GM06990 (cell line): ENCODE data around the gene SINHCAF.
"Not testable (repeated sequence)": the region's sequence is repeated elsewhere in the genome, so short reads cannot be mapped to it uniquely, and the experiment has no call there.

Source experiments
- DNase-seq: peaks from one replicate; pipeline ENCODE4 v3.0.0-alpha.2; 2011; ENCODE audit not compliant: insufficient read length; ENCODE audit errors: extremely low read depth
- H3K27me3 ChIP-seq: replicated peaks from 2 replicates; pipeline ENCODE4 v1.6.0; 2011; ENCODE audit warnings: low read length; ENCODE audit not compliant: control insufficient read depth, insufficient read depth
- H3K36me3 ChIP-seq: 2 replicates; pipeline ENCODE4 v1.5.1; 2011; ENCODE audit warnings: low read length; ENCODE audit not compliant: control insufficient read depth, insufficient read depth
- H3K4me3 ChIP-seq: replicated peaks from 2 replicates; pipeline ENCODE4 v1.5.1; 2011; ENCODE audit warnings: low read depth, mild to moderate bottlenecking, control low read depth, low read length
- CTCF ChIP-seq: IDR thresholded peaks from 2 replicates; pipeline ENCODE4 v1.5.1; 2011; ENCODE audit warnings: low read length, control low read depth, mild to moderate bottlenecking, inconsistent platforms; ENCODE audit not compliant: insufficient read depth, poor library complexity, severe bottlenecking

SINHCAF gene

DNA sequence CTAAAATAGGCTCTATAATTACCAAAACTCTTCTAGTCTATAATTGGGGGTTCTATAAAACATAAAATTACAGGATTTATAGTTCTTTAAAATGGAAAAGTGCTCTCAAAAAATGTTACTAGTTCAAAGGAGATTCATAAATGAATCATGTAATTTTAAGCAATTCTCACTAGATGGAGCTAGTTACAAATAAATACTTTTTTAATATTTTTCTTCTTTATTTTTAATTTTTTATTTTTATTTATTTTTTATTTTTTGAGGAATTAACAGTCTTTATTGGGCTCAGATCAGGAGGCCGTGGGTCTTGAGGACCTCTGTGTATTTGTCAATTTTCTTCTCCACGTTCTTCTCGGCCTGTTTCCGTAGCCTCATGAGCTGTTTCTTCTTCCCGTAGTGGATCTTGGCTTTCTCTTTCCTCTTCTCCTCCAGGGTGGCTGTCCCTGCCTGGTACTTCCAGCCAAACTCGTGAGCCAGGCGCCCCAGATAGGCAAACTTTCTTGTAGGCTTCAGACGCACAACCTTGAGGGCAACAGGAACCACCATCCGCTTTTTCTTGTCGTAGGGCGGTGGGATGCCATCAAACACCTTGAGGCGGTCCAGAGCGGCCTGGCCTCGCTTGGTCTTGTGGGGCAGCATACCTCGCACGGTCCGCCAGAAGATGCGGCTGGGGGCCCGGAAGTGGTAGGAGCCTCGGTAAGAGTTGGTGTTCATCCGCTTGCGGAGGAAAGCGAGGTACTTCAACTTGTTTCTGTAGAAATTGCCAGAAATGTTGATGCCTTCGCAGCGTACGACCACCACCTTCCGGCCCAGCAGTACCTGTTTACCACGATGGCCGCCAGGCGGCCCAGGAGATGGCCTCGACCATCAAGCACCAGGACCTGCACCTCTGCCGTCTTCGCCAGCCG lies 74.0 kb downstream of the SINHCAF start:
- H3K36me3 ChIP-seq, DNase-seq, H3K27me3 ChIP-seq, H3K4me3 ChIP-seq: not testable (repeated sequence)
- peak; percentile 11 for TF ChIP-seq CTCF

- Histone ChIP-seq H3K36me3 (no peaks in the 10 kb centered on the region), H3K4me3 (no peak overlapping the region), H3K27me3 (no peaks in the 10 kb centered on the region)
- TF ChIP-seq CTCF, result no peak
- no peak for DNase-seq
Measured at GRCh38 chr12:31250179-31250578, 75.8 kb downstream of the SINHCAF start.

DNA sequence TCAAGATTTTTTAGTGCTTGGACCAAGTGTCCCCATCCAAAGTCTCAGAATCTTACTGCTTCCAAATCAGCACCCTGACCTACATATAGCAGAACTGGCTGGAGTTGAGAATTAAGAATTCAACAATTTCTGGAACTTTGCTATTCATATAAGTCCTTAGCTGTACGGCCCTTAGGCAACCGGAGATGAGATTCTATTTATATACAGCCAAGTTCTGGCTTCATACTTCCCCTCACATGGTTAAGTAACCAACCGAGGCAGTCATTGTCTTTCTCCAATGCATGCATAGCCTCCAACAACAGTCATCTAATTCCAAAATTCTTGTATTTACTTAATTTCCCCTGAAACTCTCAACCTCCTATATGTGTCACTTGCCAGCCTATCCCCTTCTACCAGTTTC lies 76.6 kb downstream of the SINHCAF start:
- Histone ChIP-seq H3K27me3 (no peaks in the 10 kb centered on the region), H3K4me3 (no peak overlapping the region), H3K36me3 (no peaks in the 10 kb centered on the region)
- no peak for TF ChIP-seq CTCF
- DNase-seq, result no peak

GRCh38 chr12:31248815-31249214 lies 77.1 kb downstream of the SINHCAF start:
- H3K4me3 ChIP-seq, result no peak overlapping the region
- H3K27me3 ChIP-seq, result no peaks in the 10 kb centered on the region
- H3K36me3 ChIP-seq, result no peaks in the 10 kb centered on the region
- DNase-seq, result no peak
- TF ChIP-seq CTCF, result no peak

GRCh38 chr12:31248337-31248736 lies 77.6 kb downstream of the SINHCAF start:
- TF ChIP-seq CTCF, result no peak
- Histone ChIP-seq H3K27me3 (no peaks in the 10 kb centered on the region), H3K36me3 (no peaks in the 10 kb centered on the region), H3K4me3 (no peak overlapping the region)
- no peak for DNase-seq
